Gastroesophageal sphincter (tissue), 4 donors: ENCODE data around the gene MYCBPAP. TPM values are rescaled to one million over a fixed set of nuclear protein-coding genes. Genes with fewer than 3 reads are reported as not detected.

Experiments used
- ATAC-seq: fragments of 150-250 bp; one replicate; pipeline ENCODE4 v1.9.1; 2016; ENCODE audit warnings: mild to moderate bottlenecking, moderate library complexity
- H3K27ac ChIP-seq, 4 donors: fragments of 200-600 bp; sonication (generic) in 3 of 4; 1 replicate in 3 of 4; 2 replicates in 1 of 4; pipeline ENCODE4 v1.5.1; 2016 to 2019
- H3K27me3 ChIP-seq: fragments of 200-600 bp; sonication (generic); one replicate; pipeline ENCODE4 v1.5.1; 2019
- H3K36me3 ChIP-seq, 2 donors: fragments of 200-600 bp; sonication (generic); one replicate each; pipeline ENCODE4 v1.5.1; 2019; ENCODE audit warnings: control low read depth in 1 of 2
- H3K4me1 ChIP-seq, 3 donors: fragments of 200-600 bp; sonication (generic); 1 replicate in 2 of 3; 2 replicates in 1 of 3; pipeline ENCODE4 v1.5.1; 2016 to 2019; ENCODE audit warnings: control low read depth in 2 of 3
- H3K4me3 ChIP-seq, 2 donors: fragments of 200-600 bp; sonication (generic); one replicate each; pipeline ENCODE4 v1.5.1; 2019; ENCODE audit warnings: mild to moderate bottlenecking in 1 of 2, moderate library complexity in 1 of 2
- H3K9me3 ChIP-seq, 3 donors: fragments of 200-600 bp; sonication (generic); one replicate each; pipeline ENCODE4 v1.5.1; 2017 to 2019; ENCODE audit warnings: control low read depth in 2 of 3
- EP300 ChIP-seq: sonication (generic); formaldehyde crosslinking; IDR thresholded peaks from one replicate; pipeline ENCODE4 v1.6.1; 2017; ENCODE audit warnings: antibody characterized with exemption, mild to moderate bottlenecking
- POLR2A ChIP-seq, 2 donors: fragments of 450-650 bp; IDR thresholded peaks; one replicate each; pipeline ENCODE4 v1.6.1; 2017; ENCODE audit warnings: antibody characterized with exemption in 2 of 2, mild to moderate bottlenecking in 2 of 2, moderate library complexity in 1 of 2
- POLR2AphosphoS5 ChIP-seq: sonication (generic); formaldehyde crosslinking; IDR thresholded peaks from one replicate; pipeline ENCODE4 v1.6.1; 2017; ENCODE audit warnings: antibody characterized with exemption
- WGBS, 2 donors: methylation state at CpG; one replicate each; pipeline ENCODE4 v1.1.5; 2018; ENCODE audit warnings: low coverage in 1 of 2; 5-methylcytosine and 5-hydroxymethylcytosine counted together
- total RNA-seq, 4 donors: library from RNA; depleted of rRNA; stranded (reverse); fragments of >200 nt; gene quantifications; one replicate each; pipeline ENCODE4 v1.1.0, GENCODE V29; 2016
- TF ChIP-seq, protein P1 (sequence below), 4 experiments: fragments of 200-600 bp in 2 of 4; fragments of 450-650 bp in 2 of 4; sonication (generic) in 1 of 4; IDR thresholded peaks; one replicate each; pipeline ENCODE4 v1.5.1; 2017 to 2019; ENCODE audit warnings: antibody characterized with exemption in 4 of 4, mild to moderate bottlenecking in 2 of 4, moderate library complexity in 2 of 4

Gene MYCBPAP
- total RNA-seq, 4 donors from 2014 or later: 0.27 to 0.31 TPM; not detected in 2

DNA sequence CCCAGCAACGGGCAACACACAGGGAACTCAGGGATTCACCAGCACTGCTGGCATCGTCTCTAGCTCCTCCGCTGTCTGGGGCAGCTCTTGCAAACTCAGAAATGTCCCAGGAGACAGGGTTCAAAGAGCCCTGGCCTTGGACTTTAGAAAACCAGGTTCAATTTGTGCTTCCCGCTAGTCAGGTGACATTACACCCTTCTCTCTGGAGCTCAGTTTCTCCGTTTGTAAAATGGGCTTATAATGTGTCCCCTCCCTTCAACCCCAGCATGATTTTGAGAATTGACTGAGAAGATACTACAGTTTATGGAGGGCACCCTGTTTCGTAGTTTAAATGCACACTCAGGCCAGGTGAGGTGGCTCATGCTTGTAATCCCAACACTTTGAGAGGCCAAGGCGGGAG is 1.9 kb upstream of the MYCBPAP start:
- H3K9me3 ChIP-seq: no peaks in the 10 kb centered on the region
- no peaks in the 10 kb centered on the region for H3K27me3 ChIP-seq
- ATAC-seq: no peak
- H3K27ac ChIP-seq: no peak overlapping the region
- no peak overlapping the region for H3K4me3 ChIP-seq
- WGBS, 2 donors: 89 to 100% methylated on average over 1 to 3 of the region's 7 CpGs
- TF ChIP-seq POLR2AphosphoS5: no peak
- TF ChIP-seq POLR2A (IDR thresholded peaks at IDR 0.05): no peak
- TF ChIP-seq, protein P1, sequence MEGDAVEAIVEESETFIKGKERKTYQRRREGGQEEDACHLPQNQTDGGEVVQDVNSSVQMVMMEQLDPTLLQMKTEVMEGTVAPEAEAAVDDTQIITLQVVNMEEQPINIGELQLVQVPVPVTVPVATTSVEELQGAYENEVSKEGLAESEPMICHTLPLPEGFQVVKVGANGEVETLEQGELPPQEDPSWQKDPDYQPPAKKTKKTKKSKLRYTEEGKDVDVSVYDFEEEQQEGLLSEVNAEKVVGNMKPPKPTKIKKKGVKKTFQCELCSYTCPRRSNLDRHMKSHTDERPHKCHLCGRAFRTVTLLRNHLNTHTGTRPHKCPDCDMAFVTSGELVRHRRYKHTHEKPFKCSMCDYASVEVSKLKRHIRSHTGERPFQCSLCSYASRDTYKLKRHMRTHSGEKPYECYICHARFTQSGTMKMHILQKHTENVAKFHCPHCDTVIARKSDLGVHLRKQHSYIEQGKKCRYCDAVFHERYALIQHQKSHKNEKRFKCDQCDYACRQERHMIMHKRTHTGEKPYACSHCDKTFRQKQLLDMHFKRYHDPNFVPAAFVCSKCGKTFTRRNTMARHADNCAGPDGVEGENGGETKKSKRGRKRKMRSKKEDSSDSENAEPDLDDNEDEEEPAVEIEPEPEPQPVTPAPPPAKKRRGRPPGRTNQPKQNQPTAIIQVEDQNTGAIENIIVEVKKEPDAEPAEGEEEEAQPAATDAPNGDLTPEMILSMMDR (IDR thresholded peaks at IDR 0.05): no peak
- TF ChIP-seq EP300: no peak
- H3K36me3 ChIP-seq: no peaks in the 10 kb centered on the region
- H3K4me1 ChIP-seq: peaks cover 0 to 18% (median 3%) of the 10 kb centered on the region in 3 donors

DNA sequence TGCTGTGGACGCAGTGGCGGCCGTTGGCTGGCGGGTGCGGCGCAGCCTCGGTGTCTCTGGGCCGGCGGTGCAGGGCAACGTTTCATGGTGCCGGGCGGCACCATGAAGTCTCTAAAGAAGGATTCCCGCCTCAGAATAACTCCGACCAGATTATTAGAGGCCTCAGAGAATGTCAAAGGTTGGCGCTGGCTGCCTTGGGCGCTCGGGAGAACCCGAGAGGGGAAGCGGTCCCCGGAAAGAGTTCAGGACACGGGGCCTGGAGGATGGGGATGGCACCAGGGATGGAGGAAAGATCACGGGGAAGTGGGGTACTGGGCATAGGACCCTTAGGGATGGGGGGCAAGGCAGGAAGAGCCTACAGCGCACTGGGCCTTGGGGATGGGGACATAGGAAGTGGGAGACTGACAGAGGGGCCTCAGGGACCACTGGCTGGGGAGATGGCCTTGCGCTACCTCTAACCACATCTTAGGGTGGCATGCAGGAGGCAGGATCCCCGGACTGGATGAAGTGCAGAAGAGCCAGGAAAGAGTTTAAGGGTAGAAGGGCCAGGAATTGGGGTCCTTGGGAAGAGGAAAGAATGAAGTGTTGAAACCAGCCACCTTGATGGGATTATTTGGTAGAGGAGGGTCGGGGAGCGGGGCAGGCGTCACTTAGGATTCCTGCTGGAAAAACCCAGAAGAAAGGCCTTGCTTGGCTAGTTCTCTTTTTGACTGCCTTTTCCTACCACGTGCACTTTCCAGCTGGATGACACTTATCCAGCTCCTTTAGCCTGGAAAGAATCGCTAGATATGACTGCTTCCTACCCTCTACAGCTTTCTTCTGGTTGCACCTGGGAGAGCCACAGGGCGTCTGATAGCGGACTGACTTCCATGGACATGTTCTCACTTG is 578 bp downstream of the MYCBPAP start:
- Histone ChIP-seq H3K9me3 (no peaks in the 10 kb centered on the region), H3K27ac (peak overlapping the region in 3 of 4 donors; percentile 79 to 92 (median 81)), H3K4me1 (peaks cover 0 to 18% (median 3%) of the 10 kb centered on the region in 3 donors), H3K27me3 (no peaks in the 10 kb centered on the region), H3K4me3 (peak overlapping the region; percentile 55 to 75), H3K36me3 (no peaks in the 10 kb centered on the region)
- WGBS, 2 donors: 43 to 72% methylated on average over 9 to 15 of the region's 32 CpGs
- ATAC-seq: peak; percentile 8
- TF ChIP-seq EP300: no peak
- TF ChIP-seq, protein P1 (IDR thresholded peaks at IDR 0.05): no peak
- TF ChIP-seq POLR2AphosphoS5: no peak
- no peak for TF ChIP-seq POLR2A (IDR thresholded peaks at IDR 0.05)

DNA sequence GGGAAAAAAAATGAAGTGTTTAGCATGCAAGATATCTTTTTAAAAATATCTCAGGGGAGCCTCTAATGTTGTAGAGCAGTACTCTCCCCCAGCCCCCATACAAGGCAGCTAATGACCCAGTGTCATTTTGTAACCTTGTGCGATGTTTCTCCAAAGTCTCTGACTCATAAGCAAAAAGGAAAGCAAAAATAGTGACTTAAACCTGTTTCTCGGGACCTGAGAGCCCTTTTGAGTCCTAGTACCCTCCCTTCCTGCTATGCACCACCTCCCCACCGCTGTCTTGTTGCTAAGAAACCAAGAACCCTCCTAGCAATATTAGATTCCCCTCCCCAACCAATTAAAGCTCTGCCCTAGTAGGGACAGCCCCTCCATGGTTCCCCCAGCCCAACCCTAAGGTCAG is 2.8 kb downstream of the MYCBPAP start:
- no peak for ATAC-seq
- Histone ChIP-seq H3K9me3 (no peaks in the 10 kb centered on the region), H3K27ac (no peak overlapping the region), H3K4me3 (no peak overlapping the region), H3K36me3 (no peaks in the 10 kb centered on the region), H3K4me1 (peaks cover 0 to 29% (median 3%) of the 10 kb centered on the region in 3 donors), H3K27me3 (no peaks in the 10 kb centered on the region)
- 24 to 34% methylated on average over 3 of the region's 3 CpGs for WGBS, 2 donors
- TF ChIP-seq, protein P1 (IDR thresholded peaks at IDR 0.05): no peak
- TF ChIP-seq EP300 (no peak), POLR2A (IDR thresholded peaks at IDR 0.05) (no peak), POLR2AphosphoS5 (no peak)

DNA sequence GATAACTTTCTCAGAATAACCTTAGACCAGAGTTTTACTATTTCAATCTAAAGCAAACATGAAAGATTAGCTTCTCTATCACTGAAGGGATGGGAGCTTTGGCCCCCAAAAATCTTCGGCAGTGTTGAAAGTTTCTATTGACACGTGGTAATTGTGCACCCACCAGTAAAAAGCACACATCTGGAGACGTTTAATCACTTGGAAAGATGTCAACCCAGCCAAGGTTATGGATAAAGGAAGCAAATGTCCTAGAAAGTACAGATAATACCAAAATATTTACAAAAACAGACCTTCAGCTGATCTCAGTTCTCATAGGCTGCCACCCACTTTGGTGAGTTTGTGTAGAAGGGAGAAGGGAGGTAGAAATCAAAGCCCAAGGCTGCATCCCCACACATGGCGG is 5.3 kb downstream of the MYCBPAP start:
- WGBS, 2 donors: 67 to 72% methylated on average over 3 to 4 of the region's 4 CpGs

More for the DNA sequence above, 5.3 kb downstream of the MYCBPAP start:
- Histone ChIP-seq H3K9me3 (no peaks in the 10 kb centered on the region), H3K27ac (no peak overlapping the region), H3K36me3 (no peaks in the 10 kb centered on the region), H3K4me1 (peaks cover 0 to 19% (median 0%) of the 10 kb centered on the region in 3 donors), H3K4me3 (no peak overlapping the region), H3K27me3 (no peaks in the 10 kb centered on the region)
- no peak for ATAC-seq
- TF ChIP-seq EP300 (no peak), POLR2AphosphoS5 (no peak), POLR2A (IDR thresholded peaks at IDR 0.05) (no peak)
- TF ChIP-seq, protein P1 (IDR thresholded peaks at IDR 0.05): no peak
